ENCODE data around the gene ATP5F1B. TPM values are rescaled to one million over a fixed set of nuclear protein-coding genes. Genes with fewer than 3 reads are reported as not detected.

The ATP5F1B gene
- total and polyA plus RNA-seq, 2 of the 8 experiments (the other 6 are each of a cell fraction or from before 2014, with no cell fraction given) = 900 to 1,522 TPM

DNA sequence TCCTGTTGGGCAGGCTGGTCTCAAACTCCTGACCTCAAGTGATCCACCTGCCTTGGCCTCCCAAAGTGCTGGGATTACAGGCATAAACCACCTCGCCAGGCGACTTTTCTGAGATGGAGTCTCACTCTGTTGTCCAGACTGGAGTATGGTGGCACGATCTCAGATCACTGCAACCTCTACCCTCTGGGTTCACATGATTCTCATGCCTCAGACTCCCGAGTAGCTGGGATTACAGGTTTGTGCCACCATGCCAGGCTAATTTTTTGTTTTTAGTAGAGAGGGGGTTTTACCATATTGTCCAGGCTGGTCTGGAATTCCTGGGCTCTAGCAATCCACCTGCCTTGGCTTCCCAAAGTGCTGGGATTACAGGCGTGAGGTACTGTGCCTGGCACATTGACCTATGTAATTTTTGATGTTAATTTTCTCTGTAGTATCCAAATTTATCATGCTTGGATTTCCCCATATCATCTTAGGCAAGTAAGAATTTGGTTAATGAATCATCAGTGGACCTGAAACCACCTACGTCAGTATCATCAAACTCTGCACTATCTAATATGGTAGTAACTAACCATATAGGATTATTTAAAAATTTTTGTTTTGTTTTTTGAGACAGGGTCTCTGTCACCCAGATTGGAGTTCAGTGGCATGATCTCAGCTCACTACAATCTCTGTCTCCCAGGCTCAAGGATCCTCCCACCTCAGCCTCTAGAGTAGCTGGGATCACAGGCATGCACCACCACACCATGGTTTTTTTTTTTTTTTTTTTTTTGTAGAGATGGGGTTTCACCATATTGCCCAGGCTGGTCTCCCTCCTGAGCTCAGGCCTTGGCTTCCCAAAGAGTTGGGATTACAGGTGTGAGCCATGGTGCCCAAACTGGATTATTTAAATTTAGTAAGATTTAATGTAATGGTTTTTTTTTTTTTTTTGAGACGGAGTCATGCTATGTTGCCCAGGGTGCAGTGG, 11.9 kb upstream of the ATP5F1B start (continued):
- TF ChIP-seq, protein P1, sequence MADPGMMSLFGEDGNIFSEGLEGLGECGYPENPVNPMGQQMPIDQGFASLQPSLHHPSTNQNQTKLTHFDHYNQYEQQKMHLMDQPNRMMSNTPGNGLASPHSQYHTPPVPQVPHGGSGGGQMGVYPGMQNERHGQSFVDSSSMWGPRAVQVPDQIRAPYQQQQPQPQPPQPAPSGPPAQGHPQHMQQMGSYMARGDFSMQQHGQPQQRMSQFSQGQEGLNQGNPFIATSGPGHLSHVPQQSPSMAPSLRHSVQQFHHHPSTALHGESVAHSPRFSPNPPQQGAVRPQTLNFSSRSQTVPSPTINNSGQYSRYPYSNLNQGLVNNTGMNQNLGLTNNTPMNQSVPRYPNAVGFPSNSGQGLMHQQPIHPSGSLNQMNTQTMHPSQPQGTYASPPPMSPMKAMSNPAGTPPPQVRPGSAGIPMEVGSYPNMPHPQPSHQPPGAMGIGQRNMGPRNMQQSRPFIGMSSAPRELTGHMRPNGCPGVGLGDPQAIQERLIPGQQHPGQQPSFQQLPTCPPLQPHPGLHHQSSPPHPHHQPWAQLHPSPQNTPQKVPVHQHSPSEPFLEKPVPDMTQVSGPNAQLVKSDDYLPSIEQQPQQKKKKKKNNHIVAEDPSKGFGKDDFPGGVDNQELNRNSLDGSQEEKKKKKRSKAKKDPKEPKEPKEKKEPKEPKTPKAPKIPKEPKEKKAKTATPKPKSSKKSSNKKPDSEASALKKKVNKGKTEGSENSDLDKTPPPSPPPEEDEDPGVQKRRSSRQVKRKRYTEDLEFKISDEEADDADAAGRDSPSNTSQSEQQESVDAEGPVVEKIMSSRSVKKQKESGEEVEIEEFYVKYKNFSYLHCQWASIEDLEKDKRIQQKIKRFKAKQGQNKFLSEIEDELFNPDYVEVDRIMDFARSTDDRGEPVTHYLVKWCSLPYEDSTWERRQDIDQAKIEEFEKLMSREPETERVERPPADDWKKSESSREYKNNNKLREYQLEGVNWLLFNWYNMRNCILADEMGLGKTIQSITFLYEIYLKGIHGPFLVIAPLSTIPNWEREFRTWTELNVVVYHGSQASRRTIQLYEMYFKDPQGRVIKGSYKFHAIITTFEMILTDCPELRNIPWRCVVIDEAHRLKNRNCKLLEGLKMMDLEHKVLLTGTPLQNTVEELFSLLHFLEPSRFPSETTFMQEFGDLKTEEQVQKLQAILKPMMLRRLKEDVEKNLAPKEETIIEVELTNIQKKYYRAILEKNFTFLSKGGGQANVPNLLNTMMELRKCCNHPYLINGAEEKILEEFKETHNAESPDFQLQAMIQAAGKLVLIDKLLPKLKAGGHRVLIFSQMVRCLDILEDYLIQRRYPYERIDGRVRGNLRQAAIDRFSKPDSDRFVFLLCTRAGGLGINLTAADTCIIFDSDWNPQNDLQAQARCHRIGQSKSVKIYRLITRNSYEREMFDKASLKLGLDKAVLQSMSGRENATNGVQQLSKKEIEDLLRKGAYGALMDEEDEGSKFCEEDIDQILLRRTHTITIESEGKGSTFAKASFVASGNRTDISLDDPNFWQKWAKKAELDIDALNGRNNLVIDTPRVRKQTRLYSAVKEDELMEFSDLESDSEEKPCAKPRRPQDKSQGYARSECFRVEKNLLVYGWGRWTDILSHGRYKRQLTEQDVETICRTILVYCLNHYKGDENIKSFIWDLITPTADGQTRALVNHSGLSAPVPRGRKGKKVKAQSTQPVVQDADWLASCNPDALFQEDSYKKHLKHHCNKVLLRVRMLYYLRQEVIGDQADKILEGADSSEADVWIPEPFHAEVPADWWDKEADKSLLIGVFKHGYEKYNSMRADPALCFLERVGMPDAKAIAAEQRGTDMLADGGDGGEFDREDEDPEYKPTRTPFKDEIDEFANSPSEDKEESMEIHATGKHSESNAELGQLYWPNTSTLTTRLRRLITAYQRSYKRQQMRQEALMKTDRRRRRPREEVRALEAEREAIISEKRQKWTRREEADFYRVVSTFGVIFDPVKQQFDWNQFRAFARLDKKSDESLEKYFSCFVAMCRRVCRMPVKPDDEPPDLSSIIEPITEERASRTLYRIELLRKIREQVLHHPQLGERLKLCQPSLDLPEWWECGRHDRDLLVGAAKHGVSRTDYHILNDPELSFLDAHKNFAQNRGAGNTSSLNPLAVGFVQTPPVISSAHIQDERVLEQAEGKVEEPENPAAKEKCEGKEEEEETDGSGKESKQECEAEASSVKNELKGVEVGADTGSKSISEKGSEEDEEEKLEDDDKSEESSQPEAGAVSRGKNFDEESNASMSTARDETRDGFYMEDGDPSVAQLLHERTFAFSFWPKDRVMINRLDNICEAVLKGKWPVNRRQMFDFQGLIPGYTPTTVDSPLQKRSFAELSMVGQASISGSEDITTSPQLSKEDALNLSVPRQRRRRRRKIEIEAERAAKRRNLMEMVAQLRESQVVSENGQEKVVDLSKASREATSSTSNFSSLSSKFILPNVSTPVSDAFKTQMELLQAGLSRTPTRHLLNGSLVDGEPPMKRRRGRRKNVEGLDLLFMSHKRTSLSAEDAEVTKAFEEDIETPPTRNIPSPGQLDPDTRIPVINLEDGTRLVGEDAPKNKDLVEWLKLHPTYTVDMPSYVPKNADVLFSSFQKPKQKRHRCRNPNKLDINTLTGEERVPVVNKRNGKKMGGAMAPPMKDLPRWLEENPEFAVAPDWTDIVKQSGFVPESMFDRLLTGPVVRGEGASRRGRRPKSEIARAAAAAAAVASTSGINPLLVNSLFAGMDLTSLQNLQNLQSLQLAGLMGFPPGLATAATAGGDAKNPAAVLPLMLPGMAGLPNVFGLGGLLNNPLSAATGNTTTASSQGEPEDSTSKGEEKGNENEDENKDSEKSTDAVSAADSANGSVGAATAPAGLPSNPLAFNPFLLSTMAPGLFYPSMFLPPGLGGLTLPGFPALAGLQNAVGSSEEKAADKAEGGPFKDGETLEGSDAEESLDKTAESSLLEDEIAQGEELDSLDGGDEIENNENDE (IDR thresholded peaks at IDR 0.05; ENCODE audit: insufficient replicate concordance, low read length) = no peak
- no peak for TF ChIP-seq SIN3A (conservative IDR thresholded peaks at IDR 0.05 in 1 of 2, IDR thresholded peaks at IDR 0.05 in 1 of 2; ENCODE audit: low read depth in 1 of 2, low read length in 2 of 2)
- no peak for TF ChIP-seq POLR2A (IDR thresholded peaks at IDR 0.05; ENCODE audit: control extremely low read depth in 1 of 2, low read depth in 2 of 2, low read length in 2 of 2)
- no peak for TF ChIP-seq BRCA1 (IDR thresholded peaks at IDR 0.05; ENCODE audit: low read depth, low read length)
- TF ChIP-seq YY1 (IDR thresholded peaks at IDR 0.05; ENCODE audit: low read depth, low read length) = no peak
- TF ChIP-seq JUND (IDR thresholded peaks at IDR 0.05; ENCODE audit: low read length) = no peak
- TF ChIP-seq EP300 (IDR thresholded peaks at IDR 0.05; ENCODE audit: borderline replicate concordance in 1 of 2, low read depth in 2 of 2, low read length in 2 of 2) = no peak
- TF ChIP-seq RBBP5 (IDR thresholded peaks at IDR 0.05; ENCODE audit: borderline replicate concordance, low read depth, low read length) = no peak
- no peak for TF ChIP-seq TAF7 (optimal IDR thresholded peaks at IDR 0.05; ENCODE audit: borderline replicate concordance, low read depth, low read length)
